HG02588 (cell line): ENCODE data around the gene ARID3A.

ENCODE experiments used
- ATAC-seq: cut with Tn5 transposase; IDR thresholded peaks from one replicate; pipeline ENCODE4 v1.9.1; 2021; ENCODE audit warnings: mild to moderate bottlenecking, moderate library complexity; ENCODE audit not compliant: unreplicated experiment

The ARID3A gene

GRCh38 chr19:1000591-1001537 is 75.0 kb downstream of the ARID3A start:
- ATAC-seq = no peak

GRCh38 chr19:1001538-1002166 is 75.8 kb downstream of the ARID3A start:
- no peak for ATAC-seq

- ATAC-seq = no peak
These were observed 76.8 kb downstream of the ARID3A start for GRCh38 chr19:1002600-1002999.

GRCh38 chr19:1003283-1003682 is 77.4 kb downstream of the ARID3A start:
- ATAC-seq = no peak

GRCh38 chr19:1004204-1004802 is 78.5 kb downstream of the ARID3A start:
- ATAC-seq = no peak

- ATAC-seq = no peak
These were observed 79.2 kb downstream of the ARID3A start for GRCh38 chr19:1004803-1005664.

GRCh38 chr19:1006711-1007398 is 81.0 kb downstream of the ARID3A start:
- no peak for ATAC-seq

GRCh38 chr19:1007399-1008251 is 81.8 kb downstream of the ARID3A start:
- ATAC-seq = no peak

- ATAC-seq = no peak
These were observed 82.6 kb downstream of the ARID3A start for GRCh38 chr19:1008268-1009040.

GRCh38 chr19:1009041-1009980 is 83.5 kb downstream of the ARID3A start:
- no peak for ATAC-seq

- no peak for ATAC-seq
These were observed 84.2 kb downstream of the ARID3A start for GRCh38 chr19:1009981-1010538.

- ATAC-seq = no peak
These were observed 85.0 kb downstream of the ARID3A start for GRCh38 chr19:1010586-1011510.

- no peak for ATAC-seq
These were observed 86.0 kb downstream of the ARID3A start for GRCh38 chr19:1011831-1012333.

GRCh38 chr19:1012334-1012733 is 86.5 kb downstream of the ARID3A start:
- ATAC-seq = no peak

GRCh38 chr19:1013218-1013617 is 87.4 kb downstream of the ARID3A start:
- no peak for ATAC-seq
